ENCODE data around the gene WDR90. TPM values are rescaled to one million over a fixed set of nuclear protein-coding genes. Genes with fewer than 3 reads are reported as not detected.
A peak's percentile ranks its signal among the peaks of the same experiment; 100 is the strongest.

The WDR90 gene
- polyA plus RNA-seq, 2 of the 4 experiments (the other 2 are of a cell fraction): 6.5 to 30.7 TPM

- no peak overlapping the region; the same call in 2 of the 3 replicates for H3K4me2 ChIP-seq
- ChIA-PET CTCF (interaction anchor here (0.9 to 1.8 kb wide), 3 partner anchors 12 to 185 kb away, joined by 3 to 4 read pairs (median 3); no protein-coding TSS in a partner anchor), POLR2A (no interaction called here)
- H3K4me3 ChIP-seq: no peak overlapping the region
- ATAC-seq (no peak), DNase-seq (ENCODE audit: low read depth in 1 of 2, low spot score in 1 of 2) (no peak), FAIRE-seq (no peak)
- 95% methylated on average over 16 of the region's 22 CpGs for WGBS (ENCODE audit: missing lambda C conversion rate)
- H3K4me1 ChIP-seq: peaks cover 35% of the 10 kb centered on the region
- TF ChIP-seq CTCF (IDR thresholded peaks at IDR 0.05): no peak
- TF ChIP-seq PBX3 (IDR thresholded peaks at IDR 0.05): no peak
- TF ChIP-seq EHF (CRISPR knock-in tag; IDR thresholded peaks at IDR 0.05): no peak
- TF ChIP-seq JUNB (IDR thresholded peaks at IDR 0.05): no peak
- TF ChIP-seq BCL3 (IDR thresholded peaks at IDR 0.05): no peak
- TF ChIP-seq SREBF2 (IDR thresholded peaks at IDR 0.05): no peak
- no peak for TF ChIP-seq KDM5A (IDR thresholded peaks at IDR 0.05)
- TF ChIP-seq USF2 (IDR thresholded peaks at IDR 0.05): no peak
- no peak for TF ChIP-seq ELK1 (IDR thresholded peaks at IDR 0.05; ENCODE audit: low read depth, low read length)
- TF ChIP-seq ZNF302 (CRISPR knock-in tag; IDR thresholded peaks at IDR 0.05): no peak
- no peak for TF ChIP-seq NR3C1 (IDR thresholded peaks at IDR 0.05)
- TF ChIP-seq FOSL2 (IDR thresholded peaks at IDR 0.05): no peak
- TF ChIP-seq FOSL2 (CRISPR knock-in tag; IDR thresholded peaks at IDR 0.05): no peak
- TF ChIP-seq RNF2 (IDR thresholded peaks at IDR 0.05; ENCODE audit: borderline replicate concordance, low read depth): no peak
- TF ChIP-seq HDAC2 (IDR thresholded peaks at IDR 0.05): no peak
- no peak for TF ChIP-seq BHLHE40 (IDR thresholded peaks at IDR 0.05; ENCODE audit: low read depth, low read length)
- no peak for TF ChIP-seq PHF8 (IDR thresholded peaks at IDR 0.05; ENCODE audit: borderline replicate concordance, low read depth)
- no peak for TF ChIP-seq TFCP2L1 (CRISPR knock-in tag; IDR thresholded peaks at IDR 0.05)
- TF ChIP-seq ZFP36 (IDR thresholded peaks at IDR 0.05; ENCODE audit: borderline replicate concordance, partially characterized antibody): no peak
- no peaks in the 10 kb centered on the region for H3K9me3 ChIP-seq
- H3K27ac ChIP-seq: no peak overlapping the region
Measured at GRCh38 chr16:634051-634670, 15.0 kb upstream of the WDR90 start.

- Histone ChIP-seq H3K27ac (peak overlapping the region in 1 of 2 experiments; percentile 91; a peak in 3 of 6 replicates), H3K9me3 (no peaks in the 10 kb centered on the region), H3K4me2 (peak overlapping the region; percentile 78), H3K4me1 (peaks cover 30% of the 10 kb centered on the region), H3K4me3 (peak overlapping the region; percentile 78)
- CTCF ChIA-PET: interaction anchor here (1.0 to 1.8 kb wide), 2 partner anchors 13 to 41 kb away, joined by 4 read pairs; no protein-coding TSS in a partner anchor
- FAIRE-seq (no peak), DNase-seq (ENCODE audit: low read depth in 1 of 2, low spot score in 1 of 2) (no peak), ATAC-seq (no peak)
- 83% methylated on average over 6 of the region's 7 CpGs for WGBS (ENCODE audit: missing lambda C conversion rate)
- TF ChIP-seq ELK1 (IDR thresholded peaks at IDR 0.05; ENCODE audit: low read depth, low read length) (no peak), CHD4 (IDR thresholded peaks at IDR 0.05; ENCODE audit: borderline replicate concordance) (no peak), FOXS1 (CRISPR knock-in tag; IDR thresholded peaks at IDR 0.05) (no peak), HOXB13 (CRISPR knock-in tag; IDR thresholded peaks at IDR 0.05; ENCODE audit: low read depth) (no peak), SREBF2 (IDR thresholded peaks at IDR 0.05) (no peak), ATOH8 (CRISPR knock-in tag; IDR thresholded peaks at IDR 0.05; ENCODE audit: low read depth) (no peak), JUN (IDR thresholded peaks at IDR 0.05) (no peak), POLR2AphosphoS2 (conservative IDR thresholded peaks at IDR 0.05; ENCODE audit: low read length) (no peak), KDM1A (IDR thresholded peaks at IDR 0.05; ENCODE audit: low read depth) (no peak), GATA3 (IDR thresholded peaks at IDR 0.05; ENCODE audit: borderline replicate concordance) (no peak)
- POLR2A ChIA-PET: no interaction called here
Measured at GRCh38 chr16:634996-635395, 14.2 kb upstream of the WDR90 start.
